NCI-H146 treated with DMSO at 0.1 percent for 48 hours (cell line): ENCODE measurements around the gene TNFRSF14.
"Not testable (repeated sequence)": the region's sequence is repeated elsewhere in the genome, so short reads cannot be mapped to it uniquely, and the experiment has no call there.

Source experiments
- DNase-seq: peaks from one replicate; lab custom pipeline; 2025; ENCODE audit not compliant: unreplicated experiment; lab: John Stamatoyannopoulos, UW

TNFRSF14 gene

DNA sequence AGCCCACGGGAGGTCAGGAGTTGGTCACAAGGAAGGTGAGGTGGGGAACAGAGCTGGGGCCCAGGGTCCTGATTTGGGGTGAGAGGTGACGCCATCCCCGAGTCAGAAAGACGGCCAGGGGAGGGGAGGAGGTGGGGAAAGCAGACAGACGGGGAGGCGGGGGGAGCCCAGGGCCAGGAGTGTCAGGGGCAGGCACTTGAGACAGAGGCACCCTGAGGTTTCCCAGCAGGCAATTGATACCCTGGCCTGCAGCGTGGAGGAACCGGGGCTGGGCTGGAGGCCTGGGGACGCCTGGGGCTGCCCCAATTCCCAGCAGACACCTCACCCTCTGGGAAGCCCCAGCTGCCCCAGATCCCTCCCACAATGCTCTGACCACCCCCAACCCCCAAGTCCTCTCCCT, 3.1 kb upstream of the TNFRSF14 start:
- DNase-seq, result not testable (repeated sequence)

GRCh38 chr1:2553871-2554620, 2.1 kb upstream of the TNFRSF14 start:
- DNase-seq, result no peak

DNA sequence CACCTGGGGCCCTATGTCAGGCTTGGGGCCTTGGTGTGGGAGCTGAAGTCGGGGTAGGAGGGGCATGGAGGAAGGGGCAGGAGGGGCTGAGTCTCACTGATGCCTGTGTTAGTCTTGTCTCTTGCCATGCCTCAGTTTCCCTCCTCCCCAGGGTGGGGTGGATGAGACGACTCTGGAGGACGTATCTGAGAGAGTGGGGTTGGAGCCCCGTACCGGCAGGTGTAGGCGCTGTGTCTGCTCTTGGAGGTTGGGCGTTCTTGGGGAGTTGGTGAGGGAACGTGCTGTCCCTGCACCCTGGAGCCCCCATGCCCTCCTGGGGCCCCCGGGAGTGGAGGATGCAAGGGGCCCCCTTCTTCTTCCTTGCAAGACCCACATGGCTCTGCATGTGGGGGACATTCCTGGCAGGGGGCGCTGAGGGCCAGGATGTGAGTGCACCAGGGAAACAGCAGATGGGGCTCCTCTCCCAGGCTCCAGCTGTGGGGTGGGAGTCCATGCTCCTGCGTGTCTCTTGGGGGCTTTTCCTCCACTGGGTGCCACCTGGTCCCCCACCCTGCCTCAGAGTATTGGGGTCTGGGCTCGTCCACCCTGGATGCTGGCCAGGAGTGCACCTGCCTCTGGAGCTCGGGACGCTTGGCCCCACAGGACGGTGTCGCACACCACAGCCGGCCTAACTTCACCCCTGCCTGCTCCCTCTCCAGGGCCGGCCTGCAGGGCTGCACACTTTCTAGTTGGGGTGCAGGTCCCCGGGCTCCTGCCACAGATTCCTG, 1.4 kb upstream of the TNFRSF14 start:
- no peak for DNase-seq

DNA sequence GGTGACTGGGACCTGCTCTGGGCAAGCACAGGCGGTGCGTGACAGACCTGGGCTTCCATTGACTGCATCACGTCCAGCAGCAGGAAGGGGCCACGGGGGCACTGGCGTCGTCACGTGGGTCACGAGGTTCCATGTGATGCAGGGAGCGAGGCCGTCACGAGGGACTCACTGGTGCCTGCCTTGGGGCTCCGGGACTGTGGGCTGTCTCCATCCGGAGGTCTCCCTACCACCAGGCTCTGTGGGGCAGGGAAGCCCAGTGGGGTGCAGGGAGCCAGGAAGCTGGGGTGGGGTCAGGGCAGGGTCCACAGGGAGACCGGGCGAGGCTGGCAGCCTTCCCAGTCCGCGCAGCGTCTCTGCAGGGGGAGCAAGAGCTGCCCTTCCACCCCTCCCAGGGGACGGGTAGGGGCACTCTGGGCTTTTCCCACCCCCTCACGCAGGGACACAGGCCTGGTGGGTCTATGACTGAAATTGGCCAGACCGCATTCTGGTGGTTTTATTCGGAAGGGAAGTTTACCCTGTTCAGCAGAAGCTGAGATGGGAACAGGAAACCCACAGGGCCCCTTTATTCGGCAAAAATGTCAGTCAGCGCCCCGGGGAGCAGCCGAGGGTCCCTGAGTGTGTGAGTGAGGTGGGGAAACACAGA, 416 bp upstream of the TNFRSF14 start:
- no peak for DNase-seq

DNA sequence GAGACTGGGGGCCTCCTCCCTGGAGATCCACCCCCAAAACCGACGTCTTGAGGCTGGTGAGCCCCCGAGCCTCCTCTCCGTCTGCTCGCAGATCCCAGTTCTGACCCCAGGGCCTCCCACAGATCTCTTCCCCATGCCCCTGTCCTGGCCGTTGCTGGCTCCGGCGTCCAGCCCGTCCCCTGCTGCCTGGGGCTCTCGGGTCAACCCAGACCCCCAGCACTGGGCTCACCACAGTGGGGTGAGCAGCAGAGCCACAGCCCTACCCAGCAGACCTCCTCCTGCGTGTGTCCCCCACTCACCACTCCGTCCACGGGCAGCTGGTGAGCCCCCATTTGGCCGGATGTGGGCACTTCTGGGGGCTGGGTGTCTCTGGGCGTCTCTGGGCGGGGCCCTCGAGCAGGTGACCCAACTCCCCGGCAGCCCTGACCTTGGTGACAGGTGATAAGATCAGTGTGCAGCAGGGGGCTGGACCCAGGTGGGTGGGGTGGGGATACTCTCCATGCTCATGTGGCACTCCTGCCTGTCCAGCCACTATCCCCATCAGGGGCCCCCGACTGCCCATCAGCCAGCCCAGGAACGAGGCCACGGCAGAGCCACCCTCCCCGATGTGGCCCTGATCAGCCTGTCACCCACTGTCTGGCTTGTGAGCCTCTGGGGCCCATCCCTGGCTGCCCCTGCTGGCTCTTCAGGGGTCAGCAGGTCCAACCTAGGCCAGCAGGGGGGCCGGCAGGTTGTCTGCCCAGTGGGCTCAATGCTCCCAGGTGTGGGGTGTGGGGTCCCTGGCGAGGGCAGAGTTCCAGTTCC, 709 bp downstream of the TNFRSF14 start:
- no peak for DNase-seq

- DNase-seq, result no peak
These were observed 1.6 kb downstream of the TNFRSF14 start for GRCh38 chr1:2557482-2558400.

DNA sequence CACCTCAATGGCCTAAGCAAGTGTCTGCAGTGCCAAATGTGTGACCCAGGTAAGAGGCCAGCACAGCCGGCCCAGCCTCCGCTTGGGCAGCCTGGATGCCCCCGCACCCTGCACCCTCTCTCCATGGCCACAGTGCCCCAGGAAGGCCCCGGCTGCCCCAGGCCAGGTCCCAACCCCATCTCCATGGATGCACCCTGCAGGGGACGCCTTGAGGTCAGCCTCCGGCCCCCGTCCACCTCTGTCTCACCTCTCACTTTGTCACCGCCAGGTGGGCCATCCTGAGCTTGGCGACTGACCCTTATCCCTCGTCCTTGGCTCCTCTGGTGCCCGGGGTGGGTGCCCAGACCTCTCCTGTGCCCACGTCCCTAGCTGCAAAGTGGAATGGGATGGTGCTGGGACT, 2.2 kb downstream of the TNFRSF14 start:
- DNase-seq, result no peak

GRCh38 chr1:2558861-2559260, 2.7 kb downstream of the TNFRSF14 start:
- DNase-seq, result no peak

DNA sequence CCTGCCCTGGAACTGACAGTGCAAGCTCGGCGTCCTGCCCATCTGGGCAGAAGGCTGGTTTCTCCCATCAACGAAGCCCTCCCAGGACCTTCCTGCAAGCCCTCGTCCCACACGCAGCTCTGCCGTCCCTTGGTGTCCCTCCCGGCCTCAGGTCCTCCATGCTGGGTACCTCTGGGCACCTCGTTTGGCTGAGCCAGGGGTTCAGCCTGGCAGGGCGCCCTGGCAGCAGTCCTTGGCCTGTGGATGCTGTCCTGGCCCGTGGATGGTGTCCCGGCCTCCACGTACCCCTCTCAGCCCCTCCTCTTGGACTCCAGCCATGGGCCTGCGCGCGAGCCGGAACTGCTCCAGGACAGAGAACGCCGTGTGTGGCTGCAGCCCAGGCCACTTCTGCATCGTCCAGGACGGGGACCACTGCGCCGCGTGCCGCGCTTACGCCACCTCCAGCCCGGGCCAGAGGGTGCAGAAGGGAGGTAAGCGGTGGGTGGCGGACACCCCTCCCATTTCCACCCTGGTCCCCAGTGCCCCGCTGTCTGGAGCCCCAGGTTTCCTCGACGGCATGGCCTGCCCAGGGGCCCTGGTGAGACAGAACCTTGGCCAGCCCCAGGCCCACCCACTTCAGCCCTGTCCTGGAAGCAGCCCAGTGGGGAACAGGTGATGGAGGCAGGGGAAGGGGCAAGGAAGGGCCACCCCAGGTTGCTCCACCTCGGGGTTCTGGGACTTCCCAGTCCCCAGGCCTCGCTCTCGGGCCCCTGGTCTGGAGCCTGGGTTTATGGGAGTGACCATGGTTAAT, 3.5 kb downstream of the TNFRSF14 start:
- DNase-seq, result no peak

GRCh38 chr1:2560299-2561073, 4.3 kb downstream of the TNFRSF14 start:
- no peak for DNase-seq

- no peak for DNase-seq
These were observed 5.3 kb downstream of the TNFRSF14 start for GRCh38 chr1:2561446-2561845.

DNA sequence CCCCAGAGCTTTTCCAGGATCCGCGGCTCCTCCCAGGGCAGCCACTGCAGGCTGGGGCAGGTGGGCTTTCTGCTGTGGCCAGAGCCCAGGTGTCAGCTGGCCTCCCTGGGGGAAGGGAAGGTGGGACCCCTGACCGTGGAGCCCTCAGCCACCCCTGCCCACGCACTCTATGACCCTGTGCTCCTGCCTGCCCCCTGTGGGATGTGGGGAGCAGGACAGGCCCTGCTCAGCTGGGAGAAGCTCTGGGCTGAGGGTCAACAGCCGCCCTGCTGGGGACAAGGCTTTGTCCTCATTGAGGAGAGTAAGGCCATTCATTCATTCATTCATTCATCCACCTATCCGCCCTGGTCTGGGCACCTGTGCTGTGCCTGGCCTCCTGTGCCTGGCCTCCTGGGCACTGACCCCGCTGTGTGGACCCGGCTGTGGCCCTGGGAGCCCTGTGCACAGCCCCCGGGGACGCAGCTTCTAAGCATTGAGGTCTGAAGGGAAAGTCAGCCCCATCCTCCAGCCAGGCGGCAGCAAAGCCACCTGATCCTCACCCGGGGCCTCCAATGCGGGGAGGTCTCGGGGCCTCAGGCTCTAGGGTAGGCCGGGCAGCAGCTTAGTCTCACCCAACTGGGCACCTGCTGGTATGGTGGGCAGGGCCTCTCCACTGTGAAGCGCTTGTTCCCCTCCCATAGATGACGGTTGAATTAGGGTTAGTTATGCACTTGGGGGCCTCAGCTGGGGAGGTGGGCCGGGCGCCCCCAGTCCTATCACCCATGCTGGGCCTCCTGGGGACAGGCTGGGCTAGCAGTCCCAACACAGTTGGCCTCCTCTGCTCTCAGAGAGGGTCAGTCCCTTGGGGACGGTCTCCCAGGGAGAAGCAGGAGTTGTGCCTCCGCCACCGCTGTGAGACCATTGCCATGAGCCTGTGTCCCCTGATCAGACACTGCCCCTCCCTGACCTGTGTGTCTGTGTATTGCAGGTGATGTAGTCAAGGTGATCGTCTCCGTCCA, 6.0 kb downstream of the TNFRSF14 start:
- no peak for DNase-seq

DNA sequence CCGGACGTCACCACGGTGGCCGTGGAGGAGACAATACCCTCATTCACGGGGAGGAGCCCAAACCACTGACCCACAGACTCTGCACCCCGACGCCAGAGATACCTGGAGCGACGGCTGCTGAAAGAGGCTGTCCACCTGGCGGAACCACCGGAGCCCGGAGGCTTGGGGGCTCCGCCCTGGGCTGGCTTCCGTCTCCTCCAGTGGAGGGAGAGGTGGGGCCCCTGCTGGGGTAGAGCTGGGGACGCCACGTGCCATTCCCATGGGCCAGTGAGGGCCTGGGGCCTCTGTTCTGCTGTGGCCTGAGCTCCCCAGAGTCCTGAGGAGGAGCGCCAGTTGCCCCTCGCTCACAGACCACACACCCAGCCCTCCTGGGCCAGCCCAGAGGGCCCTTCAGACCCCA, 7.0 kb downstream of the TNFRSF14 start:
- no peak for DNase-seq

GRCh38 chr1:2564006-2564814, 8.0 kb downstream of the TNFRSF14 start:
- DNase-seq, result no peak

GRCh38 chr1:2564815-2565374, 8.7 kb downstream of the TNFRSF14 start:
- DNase-seq, result peak; percentile 20
